HepG2 (cell line): ENCODE results near the gene CHKB. TPM values are rescaled to one million over a fixed set of nuclear protein-coding genes. Genes with fewer than 3 reads are reported as not detected.
A peak's percentile ranks its signal among the peaks of the same experiment; 100 is the strongest.

Experiments
- ATAC-seq: fragments of 200-7000 bp; cut with Tn5 transposase; 3 replicates; pipeline ENCODE4 v1.9.1; 2020; ENCODE audit warnings: mild to moderate bottlenecking, moderate library complexity
- BruUV-seq: library from RNA; stranded (reverse); fragments of 400-500 nt; replicated peaks from 2 replicates; lab custom pipeline; 2021; lab: Mats Ljungman, UMichigan
- CTCF ChIA-PET: fragments of 300-600 bp; formaldehyde crosslinking; extraction: SDS; loops from one replicate; lab custom pipeline; 2021; ENCODE audit warnings: low total read pairs, inconsistent platforms, low intra/inter-chr PET ratio; lab: Yijun Ruan, JAX
- POLR2A ChIA-PET: fragments of 350-600 bp; sonication (Branson Sonifier 250); formaldehyde crosslinking; loops from one replicate; lab custom pipeline; 2020; ENCODE audit warnings: antibody characterized with exemption, inconsistent platforms; lab: Yijun Ruan, JAX
- DNase-seq: peaks from one replicate; pipeline ENCODE4 v3.0.0-alpha.2; 2015; ENCODE audit warnings: low spot score
- FAIRE-seq: peaks from 3 replicates; lab custom pipeline; 2011; peaks lifted over from hg19 to GRCh38; lab: Jason Lieb, UNC
- H2AFZ ChIP-seq: one replicate; pipeline ENCODE4 v1.6.1; 2011; ENCODE audit warnings: low read length, inconsistent platforms
- H3K27ac ChIP-seq: fragments of 300-600 bp; 3 replicates; pipeline ENCODE4 v1.8.0; 2011; ENCODE audit warnings: mixed run types, mild to moderate bottlenecking, mixed read lengths, low read length, inconsistent platforms; ENCODE audit not compliant: insufficient read depth; ENCODE audit errors: extremely low read length
- H3K27me3 ChIP-seq, 2 experiments: fragments of 200-600 bp in 1 of 2; 2 replicates in 1 of 2; 3 replicates in 1 of 2; pipeline versions ENCODE4 v1.6.0 to v1.8.0; 2011; ENCODE audit warnings: low read length in 2 of 2, mild to moderate bottlenecking in 2 of 2, moderate library complexity in 2 of 2, inconsistent platforms in 1 of 2; ENCODE audit not compliant: insufficient read depth in 2 of 2, control insufficient read depth in 1 of 2
- H3K36me3 ChIP-seq, 2 experiments: fragments of 200-600 bp in 1 of 2; replicated peaks in 1 of 2; 2 replicates in 1 of 2; 3 replicates in 1 of 2; pipeline versions ENCODE4 v1.5.1 to v1.8.0; 2011; ENCODE audit warnings: low read length in 2 of 2, inconsistent platforms in 1 of 2; ENCODE audit not compliant: insufficient read depth in 2 of 2, control insufficient read depth in 1 of 2
- H3K4me1 ChIP-seq: 2 replicates; pipeline ENCODE4 v1.5.1; 2012; ENCODE audit warnings: low read length, inconsistent platforms; ENCODE audit not compliant: insufficient read depth
- H3K4me2 ChIP-seq: 2 replicates; pipeline ENCODE4 v1.6.0; 2011; ENCODE audit warnings: low read depth, low read length, inconsistent platforms
- H3K4me3 ChIP-seq, 3 experiments: fragments of 200-600 bp in 1 of 3; sonication (generic), shearing (Covaris generic) in 1 of 3; replicated peaks in 1 of 3; 2 replicates each; pipeline ENCODE4 v1.5.1; 2011 to 2016; ENCODE audit warnings: low read length in 3 of 3, inconsistent platforms in 2 of 3, low read depth in 2 of 3, mild to moderate bottlenecking in 2 of 3, control low read depth in 1 of 3, mixed read lengths in 1 of 3; ENCODE audit not compliant: insufficient read depth in 1 of 3
- H3K79me2 ChIP-seq: one replicate; pipeline ENCODE4 v1.6.1; 2011; ENCODE audit warnings: low read length, inconsistent platforms; ENCODE audit not compliant: insufficient read depth
- H3K9ac ChIP-seq: 2 replicates; pipeline ENCODE4 v1.6.0; 2011; ENCODE audit warnings: mild to moderate bottlenecking, low read depth, low read length, inconsistent platforms; ENCODE audit not compliant: insufficient read depth
- H3K9me3 ChIP-seq: 2 replicates; pipeline ENCODE4 v1.5.1; 2012; ENCODE audit warnings: mild to moderate bottlenecking, low read length
- H4K20me1 ChIP-seq: 2 replicates; pipeline ENCODE4 v1.6.0; 2011; ENCODE audit warnings: inconsistent platforms, mild to moderate bottlenecking, low read length, moderate library complexity; ENCODE audit not compliant: insufficient read depth
- AGO2 ChIP-seq: fragments of 200-400 bp; formaldehyde crosslinking; optimal IDR thresholded peaks from 2 replicates; pipeline ENCODE3; 2017; ENCODE audit warnings: mild to moderate bottlenecking, low read depth, low read length, moderate library complexity
- HNRNPL ChIP-seq: fragments of 200-400 bp; formaldehyde crosslinking; IDR thresholded peaks from 2 replicates; pipeline ENCODE4 v1.6.1; 2017; ENCODE audit warnings: mild to moderate bottlenecking, low read depth, low read length
- IRX3 ChIP-seq: sonication (generic); formaldehyde crosslinking; IDR thresholded peaks from 2 replicates; pipeline ENCODE4 v1.8.1; 2023; ENCODE audit warnings: mild to moderate bottlenecking, low read depth, missing genetic modification reagents, borderline replicate concordance
- SOX13 ChIP-seq, 3 experiments: fragments of 450-650 bp in 1 of 3; sonication (generic) in 1 of 3; formaldehyde crosslinking in 1 of 3; IDR thresholded peaks in 2 of 3; conservative IDR thresholded peaks in 1 of 3; 2 replicates each; pipeline versions ENCODE4 v1.5.0 to v1.6.1; 2016 to 2020; ENCODE audit warnings: antibody characterized with exemption in 1 of 3, mild to moderate bottlenecking in 1 of 3, missing compliant biosample characterization in 1 of 3, missing genetic modification reagents in 1 of 3, moderate library complexity in 1 of 3
- SP5 ChIP-seq: IDR thresholded peaks from 2 replicates; pipeline ENCODE4 v1.6.1; 2016; ENCODE audit warnings: low read depth, borderline replicate concordance
- ZBTB38 ChIP-seq: sonication (generic); formaldehyde crosslinking; IDR thresholded peaks from 2 replicates; pipeline ENCODE4 v1.5.1; 2020; ENCODE audit warnings: mild to moderate bottlenecking, missing genetic modification reagents
- ZBTB42 ChIP-seq: sonication (generic); formaldehyde crosslinking; IDR thresholded peaks from 2 replicates; pipeline ENCODE4 v1.5.0; 2020; ENCODE audit warnings: mild to moderate bottlenecking, missing genetic modification reagents
- ZNF136 ChIP-seq: sonication (generic); formaldehyde crosslinking; IDR thresholded peaks from 2 replicates; pipeline ENCODE4 v1.8.1; 2022; ENCODE audit warnings: low read depth, mild to moderate bottlenecking, moderate library complexity, missing genetic modification reagents
- ZNF33B ChIP-seq: sonication (generic); formaldehyde crosslinking; IDR thresholded peaks from 2 replicates; pipeline ENCODE4 v1.5.1; 2020; ENCODE audit warnings: mild to moderate bottlenecking, missing genetic modification reagents
- ZNF558 ChIP-seq: sonication (generic); formaldehyde crosslinking; IDR thresholded peaks from 2 replicates; pipeline ENCODE4 v1.9.0; 2022; ENCODE audit warnings: mild to moderate bottlenecking, missing genetic modification reagents, borderline replicate concordance
- ZNF563 ChIP-seq: sonication (generic); formaldehyde crosslinking; IDR thresholded peaks from 2 replicates; pipeline ENCODE4 v1.8.0; 2022; ENCODE audit warnings: mild to moderate bottlenecking, moderate library complexity, missing genetic modification reagents
- ZNF747 ChIP-seq: sonication (generic); formaldehyde crosslinking; IDR thresholded peaks from 2 replicates; pipeline ENCODE4 v1.8.1; 2023; ENCODE audit warnings: missing genetic modification reagents, mild to moderate bottlenecking, borderline replicate concordance
- ZSCAN31 ChIP-seq: sonication (generic); formaldehyde crosslinking; IDR thresholded peaks from 2 replicates; pipeline ENCODE4 v1.5.0; 2020; ENCODE audit warnings: low read depth, mild to moderate bottlenecking, missing genetic modification reagents
- WGBS: methylation state at CpG from one replicate; pipeline ENCODE4 v1.1.6; 2017; ENCODE audit warnings: low lambda C conversion rate; 5-methylcytosine and 5-hydroxymethylcytosine counted together
- in situ Hi-C: cut with HindIII; loops from 2 replicates; pipeline ENCODE4 v1.10.0; 2017; ENCODE audit warnings: low pct_unique_long_range_greater_than_20kb; ENCODE audit not compliant: extremely low pct_ligation_motif_present
- intact Hi-C: fragments of 100-400 bp; cut with micrococcal nuclease; formaldehyde crosslinking; loops from one replicate; pipeline ENCODE4 v1.10.0; 2022; ENCODE audit not compliant: unreplicated experiment
- polyA plus RNA-seq, 8 experiments: library from polyadenylated mRNA; depleted of rRNA in 3 of 8; stranded (reverse) in 7 of 8; unstranded in 1 of 8; fragments of >200 nt; fragmentation: Illumina TruSeq in 4 of 8; extraction: Trizol in 4 of 8; gene quantifications; 2 replicates each; pipeline versions ENCODE4 v1.2.1 to v1.2.3, GENCODE V29; 2011 to 2016; ENCODE audit warnings: low read depth in 4 of 8, missing spikeins in 1 of 8, mixed read lengths in 1 of 8; ENCODE audit not compliant: insufficient read depth in 1 of 8
- total RNA-seq, 5 experiments: library from RNA; depleted of rRNA; stranded (reverse); fragments of >200 nt; fragmentation: Illumina TruSeq; extraction: Trizol; gene quantifications; 2 replicates each; pipeline ENCODE4 v1.2.3, GENCODE V29; 2016; ENCODE audit warnings: low read depth in 1 of 5
- TF ChIP-seq, protein P1 (sequence below): sonication (generic); formaldehyde crosslinking; IDR thresholded peaks from 2 replicates; pipeline ENCODE4 v1.4.0; 2020; ENCODE audit warnings: missing genetic modification reagents
- TF ChIP-seq, protein P2 (sequence below): sonication (generic); formaldehyde crosslinking; IDR thresholded peaks from 2 replicates; pipeline ENCODE4 v1.8.0; 2022; ENCODE audit warnings: missing genetic modification reagents, mild to moderate bottlenecking, borderline replicate concordance
- TF ChIP-seq, protein P3 (sequence below): sonication (generic); formaldehyde crosslinking; IDR thresholded peaks from 2 replicates; pipeline ENCODE4 v1.4.0; 2020; ENCODE audit warnings: missing genetic modification reagents

CHKB gene
- total and polyA plus RNA-seq, 2 of the 13 experiments (the other 11 are each of a cell fraction or from before 2014, with no cell fraction given) = 24.5 to 42.7 TPM

DNA sequence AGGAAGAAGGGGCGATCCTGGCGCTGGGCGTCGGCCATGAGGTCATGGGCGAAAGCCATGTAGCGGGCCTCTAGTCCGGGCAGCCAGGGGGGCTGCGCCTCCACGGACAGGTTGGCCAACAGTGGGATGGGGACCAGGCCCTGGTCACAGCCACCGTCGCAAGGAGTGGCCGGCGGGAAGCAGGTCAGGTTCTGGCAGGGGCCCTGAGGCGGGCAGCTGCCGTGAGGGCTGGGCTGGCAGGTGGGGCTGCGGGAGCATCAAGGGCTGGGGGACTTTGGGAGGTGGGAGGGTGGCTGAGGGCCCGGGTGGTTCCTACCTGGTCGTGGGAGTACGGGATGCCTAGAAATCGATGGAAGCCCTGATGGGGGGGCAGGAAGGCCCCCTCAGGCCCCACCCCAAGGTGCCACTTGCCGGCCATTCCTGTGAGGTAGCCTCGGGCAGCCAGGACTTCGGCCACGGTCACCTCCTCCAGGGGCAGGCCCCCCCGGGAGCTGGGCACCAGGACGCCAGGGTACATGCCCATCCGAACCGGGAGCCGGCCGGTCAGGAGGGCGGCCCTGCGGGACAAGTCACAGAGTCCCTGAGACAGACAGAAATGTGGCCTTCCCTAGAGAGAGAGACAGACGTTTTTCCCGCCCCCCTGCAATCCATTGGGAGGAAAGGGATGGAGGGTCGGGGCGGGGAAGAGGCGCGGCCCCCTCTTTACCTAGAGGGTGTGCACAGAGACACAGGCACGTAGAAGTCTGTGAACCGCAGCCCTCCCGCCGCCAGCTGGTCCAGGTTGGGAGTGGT is 44.4 kb upstream of the CHKB start:
- no peak for FAIRE-seq
- Histone ChIP-seq H3K9ac (peak overlapping the region; percentile 76), H3K4me2 (peak overlapping the region; percentile 90), H3K27me3 (no peaks in the 10 kb centered on the region; a peak in 1 of 5 replicates), H3K27ac (peak overlapping the region; percentile 54), H3K79me2 (peaks cover 4% of the 10 kb centered on the region), H3K4me1 (peaks cover 49% of the 10 kb centered on the region), H3K4me3 (peak overlapping the region; percentile 68 to 88 (median 86)), H3K36me3 (no peaks in the 10 kb centered on the region), H3K9me3 (no peaks in the 10 kb centered on the region), H4K20me1 (no peaks in the 10 kb centered on the region), H2AFZ (no peak overlapping the region)
- ATAC-seq = no peak; the same call in 2 of the 3 replicates
- no TSS peak for BruUV-seq
- CTCF ChIA-PET = interaction anchor here (1.0 to 2.7 kb wide), 3 partner anchors 15 to 73 kb away, joined by 4 to 16 read pairs (median 14); no protein-coding TSS in a partner anchor
- no peak for DNase-seq
- WGBS = 52% methylated on average over 30 of the region's 42 CpGs
- intact Hi-C loops = no loop called here
- POLR2A ChIA-PET = interaction anchor here (1.4 to 4.2 kb wide), 6 partner anchors 14 to 102 kb away, joined by 3 to 56 read pairs (median 5); partner anchors contain the start of gene SCO2
- in situ Hi-C loops = loop anchor here (5.0 kb wide), 1 partner anchor 70 kb away; no protein-coding TSS in a partner anchor
- TF ChIP-seq, protein P1, sequence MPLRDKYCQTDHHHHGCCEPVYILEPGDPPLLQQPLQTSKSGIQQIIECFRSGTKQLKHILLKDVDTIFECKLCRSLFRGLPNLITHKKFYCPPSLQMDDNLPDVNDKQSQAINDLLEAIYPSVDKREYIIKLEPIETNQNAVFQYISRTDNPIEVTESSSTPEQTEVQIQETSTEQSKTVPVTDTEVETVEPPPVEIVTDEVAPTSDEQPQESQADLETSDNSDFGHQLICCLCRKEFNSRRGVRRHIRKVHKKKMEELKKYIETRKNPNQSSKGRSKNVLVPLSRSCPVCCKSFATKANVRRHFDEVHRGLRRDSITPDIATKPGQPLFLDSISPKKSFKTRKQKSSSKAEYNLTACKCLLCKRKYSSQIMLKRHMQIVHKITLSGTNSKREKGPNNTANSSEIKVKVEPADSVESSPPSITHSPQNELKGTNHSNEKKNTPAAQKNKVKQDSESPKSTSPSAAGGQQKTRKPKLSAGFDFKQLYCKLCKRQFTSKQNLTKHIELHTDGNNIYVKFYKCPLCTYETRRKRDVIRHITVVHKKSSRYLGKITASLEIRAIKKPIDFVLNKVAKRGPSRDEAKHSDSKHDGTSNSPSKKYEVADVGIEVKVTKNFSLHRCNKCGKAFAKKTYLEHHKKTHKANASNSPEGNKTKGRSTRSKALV (CRISPR knock-in tag) = no peak
- peak; percentile 31; the same call in 1 of the 2 replicates for TF ChIP-seq SP5 (CRISPR knock-in tag)
- 0 out of 2 replicates have a peak, but pooled peaks have one; percentile 23 for TF ChIP-seq ZBTB42
- TF ChIP-seq IRX3 (CRISPR knock-in tag) = no peak
- 0 out of 2 replicates have a peak, but pooled peaks have one; percentile 54 for TF ChIP-seq HNRNPL
- TF ChIP-seq ZNF747 = 0 out of 2 replicates have a peak, but pooled peaks have one; percentile 18
- peak; percentile 19 for TF ChIP-seq AGO2
- TF ChIP-seq ZSCAN31 (CRISPR knock-in tag) = 0 out of 2 replicates have a peak, but pooled peaks have one; percentile 40
- peak; percentile 35; the same call in 1 of the 2 replicates for TF ChIP-seq ZBTB38 (CRISPR knock-in tag)
- TF ChIP-seq, protein P2, sequence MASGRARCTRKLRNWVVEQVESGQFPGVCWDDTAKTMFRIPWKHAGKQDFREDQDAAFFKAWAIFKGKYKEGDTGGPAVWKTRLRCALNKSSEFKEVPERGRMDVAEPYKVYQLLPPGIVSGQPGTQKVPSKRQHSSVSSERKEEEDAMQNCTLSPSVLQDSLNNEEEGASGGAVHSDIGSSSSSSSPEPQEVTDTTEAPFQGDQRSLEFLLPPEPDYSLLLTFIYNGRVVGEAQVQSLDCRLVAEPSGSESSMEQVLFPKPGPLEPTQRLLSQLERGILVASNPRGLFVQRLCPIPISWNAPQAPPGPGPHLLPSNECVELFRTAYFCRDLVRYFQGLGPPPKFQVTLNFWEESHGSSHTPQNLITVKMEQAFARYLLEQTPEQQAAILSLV (CRISPR knock-in tag) = 0 out of 2 replicates have a peak, but pooled peaks have one; percentile 15
- TF ChIP-seq, protein P3, sequence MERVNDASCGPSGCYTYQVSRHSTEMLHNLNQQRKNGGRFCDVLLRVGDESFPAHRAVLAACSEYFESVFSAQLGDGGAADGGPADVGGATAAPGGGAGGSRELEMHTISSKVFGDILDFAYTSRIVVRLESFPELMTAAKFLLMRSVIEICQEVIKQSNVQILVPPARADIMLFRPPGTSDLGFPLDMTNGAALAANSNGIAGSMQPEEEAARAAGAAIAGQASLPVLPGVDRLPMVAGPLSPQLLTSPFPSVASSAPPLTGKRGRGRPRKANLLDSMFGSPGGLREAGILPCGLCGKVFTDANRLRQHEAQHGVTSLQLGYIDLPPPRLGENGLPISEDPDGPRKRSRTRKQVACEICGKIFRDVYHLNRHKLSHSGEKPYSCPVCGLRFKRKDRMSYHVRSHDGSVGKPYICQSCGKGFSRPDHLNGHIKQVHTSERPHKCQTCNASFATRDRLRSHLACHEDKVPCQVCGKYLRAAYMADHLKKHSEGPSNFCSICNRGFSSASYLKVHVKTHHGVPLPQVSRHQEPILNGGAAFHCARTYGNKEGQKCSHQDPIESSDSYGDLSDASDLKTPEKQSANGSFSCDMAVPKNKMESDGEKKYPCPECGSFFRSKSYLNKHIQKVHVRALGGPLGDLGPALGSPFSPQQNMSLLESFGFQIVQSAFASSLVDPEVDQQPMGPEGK = peak; percentile 28; the same call in 1 of the 2 replicates
- 0 out of 2 replicates have a peak, but pooled peaks have one; percentile 58 for TF ChIP-seq ZNF563 (CRISPR knock-in tag)
- no peak for TF ChIP-seq SOX13 (IDR thresholded peaks at IDR 0.05)
- TF ChIP-seq SOX13 (CRISPR knock-in tag; conservative IDR thresholded peaks at IDR 0.05 in 1 of 2, IDR thresholded peaks at IDR 0.05 in 1 of 2) = 0 out of 4 replicates have a peak, but pooled peaks of 1 of the 2 experiments have one; percentile 0
- TF ChIP-seq ZNF33B (CRISPR knock-in tag) = no peak
- no peak for TF ChIP-seq ZNF136 (CRISPR knock-in tag)
- 0 out of 2 replicates have a peak, but pooled peaks have one; percentile 8 for TF ChIP-seq ZNF558 (CRISPR knock-in tag)
